Suprapubic skin (tissue), 3 donors: ENCODE results near the gene KCTD21.

Source experiments
- CTCF ChIP-seq, 2 donors: fragments of 200-600 bp in 1 of 2; fragments of 450-650 bp in 1 of 2; sonication (generic) in 1 of 2; IDR thresholded peaks; one replicate each; pipeline ENCODE4 v1.5.1; 2016 to 2019; ENCODE audit warnings: antibody characterized with exemption in 2 of 2, mild to moderate bottlenecking in 1 of 2, moderate library complexity in 1 of 2
- POLR2A ChIP-seq, 2 donors: fragments of 450-650 bp; IDR thresholded peaks; one replicate each; pipeline ENCODE4 v1.6.1; 2017; ENCODE audit warnings: antibody characterized with exemption in 2 of 2, mild to moderate bottlenecking in 2 of 2, moderate library complexity in 2 of 2

- TF ChIP-seq CTCF (IDR thresholded peaks at IDR 0.05) = no peak
- TF ChIP-seq POLR2A (IDR thresholded peaks at IDR 0.05) = no peak
These were observed 31.2 kb upstream of the KCTD21 start for GRCh38 chr11:78219493-78220217.
